Activated CD4-positive, alpha-beta memory T cell treated with anti-CD3 and anti-CD28 coated beads, Interleukin-2, amount 10 ng/mL, durations not matched to agents 7 days and 5 days (primary cell): Measurements from ENCODE around the gene RAD51B. TPM values are rescaled to one million over a fixed set of nuclear protein-coding genes. Genes with fewer than 3 reads are reported as not detected.

Experiments used
- CTCF ChIA-PET: fragments of 350-600 bp; sonication (Branson Sonifier 250); formaldehyde crosslinking; loops from one replicate; lab custom pipeline; 2021; ENCODE audit warnings: antibody characterized with exemption, inconsistent platforms; lab: Charles Lee
- POLR2A ChIA-PET: fragments of 350-600 bp; sonication (Branson Sonifier 250); formaldehyde crosslinking; loops from one replicate; lab custom pipeline; 2021; ENCODE audit warnings: antibody characterized with exemption; lab: Charles Lee
- DNase-seq: peaks from one replicate; pipeline ENCODE4 v3.0.0-alpha.2; 2020
- H3K27ac Mint-ChIP-seq: one replicate; pipeline ENCODE4 v1.8.0; 2021; ENCODE audit warnings: mild to moderate bottlenecking, mixed read lengths
- H3K27me3 Mint-ChIP-seq: one replicate; pipeline ENCODE4 v1.8.0; 2021; ENCODE audit warnings: mixed read lengths
- H3K36me3 Mint-ChIP-seq: one replicate; pipeline ENCODE4 v1.8.0; 2021; ENCODE audit warnings: low read depth, mixed read lengths
- H3K4me1 Mint-ChIP-seq: one replicate; pipeline ENCODE4 v1.8.0; 2021; ENCODE audit warnings: mixed read lengths
- H3K4me3 Mint-ChIP-seq: one replicate; pipeline ENCODE4 v1.8.0; 2021; ENCODE audit warnings: mild to moderate bottlenecking, mixed read lengths
- H3K9me3 Mint-ChIP-seq: one replicate; pipeline ENCODE4 v1.8.0; 2021; ENCODE audit warnings: mixed read lengths
- total RNA-seq, 2 experiments: library from RNA; stranded (reverse); gene quantifications; one replicate each; pipeline ENCODE4 v1.2.3, GENCODE V29; 2021

The RAD51B gene
- total RNA-seq, 2 experiments from 2014 or later, result 33.1 to 40.8 TPM

- Mint-ChIP-seq H3K36me3 (peaks cover 2% of the 10 kb centered on the region), H3K27ac (no peak overlapping the region), H3K9me3 (peaks cover 3% of the 10 kb centered on the region), H3K4me3 (no peak overlapping the region), H3K4me1 (no peaks in the 10 kb centered on the region), H3K27me3 (no peaks in the 10 kb centered on the region)
- POLR2A ChIA-PET, result no interaction called here
- no peak for DNase-seq
- CTCF ChIA-PET, result interaction anchor here (0.6 kb wide), 1 partner anchor 1007 kb away, joined by 3 read pairs; no protein-coding TSS in a partner anchor
These were observed 304.5 kb downstream of the RAD51B start for GRCh38 chr14:68124050-68124449.

- no peak for DNase-seq
- Mint-ChIP-seq H3K9me3 (peaks cover 3% of the 10 kb centered on the region), H3K4me1 (no peaks in the 10 kb centered on the region), H3K4me3 (no peak overlapping the region), H3K27me3 (no peaks in the 10 kb centered on the region), H3K27ac (no peak overlapping the region), H3K36me3 (peaks cover 2% of the 10 kb centered on the region)
- ChIA-PET CTCF (no interaction called here), POLR2A (interaction anchor here (0.7 kb wide), 1 partner anchor 18 kb away, joined by 3 read pairs; no protein-coding TSS in a partner anchor)
These were observed 305.6 kb downstream of the RAD51B start for GRCh38 chr14:68124979-68125731.

GRCh38 chr14:68127166-68127565 lies 307.6 kb downstream of the RAD51B start:
- CTCF ChIA-PET, result no interaction called here
- H3K4me1 Mint-ChIP-seq, result no peaks in the 10 kb centered on the region
- H3K9me3 Mint-ChIP-seq, result no peaks in the 10 kb centered on the region
- DNase-seq, result no peak
- POLR2A ChIA-PET, result no interaction called here
- H3K4me3 Mint-ChIP-seq, result no peak overlapping the region
- no peaks in the 10 kb centered on the region for H3K27me3 Mint-ChIP-seq
- peaks cover 2% of the 10 kb centered on the region for H3K36me3 Mint-ChIP-seq
- no peak overlapping the region for H3K27ac Mint-ChIP-seq

DNA sequence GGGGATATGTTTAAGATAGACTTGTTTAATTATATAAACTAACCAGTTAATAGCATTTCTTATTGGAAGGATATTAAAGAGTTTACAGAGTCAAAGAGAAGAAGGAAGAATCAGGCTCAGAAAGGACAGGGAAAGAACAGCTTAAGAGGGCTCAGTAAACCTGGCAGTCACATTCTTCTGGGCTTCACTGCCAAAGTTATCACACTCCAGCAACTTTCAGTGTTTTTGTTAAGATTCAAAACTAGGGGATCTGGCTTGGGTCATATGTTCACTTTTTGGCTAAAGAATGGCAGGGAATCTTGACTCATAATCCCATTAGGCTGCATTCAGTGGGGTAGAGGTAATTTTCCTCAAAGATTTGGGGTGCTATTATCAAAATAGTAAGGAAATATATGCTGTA lies 312.3 kb downstream of the RAD51B start:
- no peak for DNase-seq
- H3K4me1 Mint-ChIP-seq, result peaks cover 7% of the 10 kb centered on the region
- no peaks in the 10 kb centered on the region for H3K27me3 Mint-ChIP-seq
- no peaks in the 10 kb centered on the region for H3K9me3 Mint-ChIP-seq
- ChIA-PET CTCF (no interaction called here), POLR2A (no interaction called here)
- H3K27ac Mint-ChIP-seq, result no peak overlapping the region
- no peak overlapping the region for H3K4me3 Mint-ChIP-seq
- no peaks in the 10 kb centered on the region for H3K36me3 Mint-ChIP-seq

- H3K27ac Mint-ChIP-seq, result no peak overlapping the region
- peaks cover 7% of the 10 kb centered on the region for H3K4me1 Mint-ChIP-seq
- ChIA-PET POLR2A (no interaction called here), CTCF (no interaction called here)
- no peaks in the 10 kb centered on the region for H3K36me3 Mint-ChIP-seq
- H3K27me3 Mint-ChIP-seq, result no peaks in the 10 kb centered on the region
- no peak overlapping the region for H3K4me3 Mint-ChIP-seq
- H3K9me3 Mint-ChIP-seq, result no peaks in the 10 kb centered on the region
- no peak for DNase-seq
These were observed 313.1 kb downstream of the RAD51B start for GRCh38 chr14:68132563-68133121.

DNA sequence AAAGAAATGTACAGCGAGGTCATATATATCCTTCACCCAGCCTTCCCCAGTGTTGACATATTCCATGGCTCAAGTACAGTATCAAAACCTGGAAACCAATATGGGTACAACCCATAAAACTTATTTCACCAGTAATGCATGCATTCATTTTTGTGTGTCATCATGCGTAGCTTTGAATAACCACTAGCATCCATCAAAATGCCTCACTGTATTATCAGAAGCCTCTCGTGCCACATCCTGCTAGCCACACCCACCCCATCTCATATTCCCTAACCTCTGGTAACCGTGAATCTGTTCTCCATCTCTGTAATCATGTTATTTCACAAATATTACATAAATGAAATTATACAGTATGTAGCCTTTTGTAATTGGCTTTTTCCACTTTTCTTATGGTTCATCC lies 314.3 kb downstream of the RAD51B start:
- CTCF ChIA-PET, result no interaction called here

DNA sequence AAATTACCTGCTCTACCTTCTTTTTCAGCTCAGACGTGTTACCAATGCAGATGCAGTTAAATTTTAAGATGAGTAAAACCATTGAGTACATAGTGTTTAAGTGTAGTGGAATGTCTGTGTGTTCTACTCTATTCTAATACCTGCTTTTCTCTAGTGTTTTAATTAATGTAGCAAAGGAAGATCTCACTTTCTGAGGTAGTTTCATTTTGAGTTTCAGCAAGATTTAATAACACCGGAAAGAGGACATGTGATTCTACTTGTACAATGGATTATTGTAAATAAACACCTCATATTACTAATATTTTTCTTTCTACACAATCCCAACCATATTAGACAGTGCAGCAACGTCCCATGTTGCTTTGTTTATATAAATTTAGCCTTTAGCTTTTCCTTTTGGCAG lies 315.4 kb downstream of the RAD51B start:
- ChIA-PET CTCF (no interaction called here), POLR2A (no interaction called here)
- peaks cover 10% of the 10 kb centered on the region for H3K4me1 Mint-ChIP-seq
- no peak overlapping the region for H3K4me3 Mint-ChIP-seq
- no peaks in the 10 kb centered on the region for H3K27me3 Mint-ChIP-seq
- H3K36me3 Mint-ChIP-seq, result no peaks in the 10 kb centered on the region
- DNase-seq, result no peak
- no peak overlapping the region for H3K27ac Mint-ChIP-seq
- no peaks in the 10 kb centered on the region for H3K9me3 Mint-ChIP-seq

More for the DNA sequence above, 314.3 kb downstream of the RAD51B start:
- Mint-ChIP-seq H3K4me1 (peaks cover 10% of the 10 kb centered on the region), H3K27ac (no peak overlapping the region), H3K27me3 (no peaks in the 10 kb centered on the region), H3K9me3 (no peaks in the 10 kb centered on the region), H3K36me3 (no peaks in the 10 kb centered on the region), H3K4me3 (no peak overlapping the region)
- POLR2A ChIA-PET, result no interaction called here
- no peak for DNase-seq

DNA sequence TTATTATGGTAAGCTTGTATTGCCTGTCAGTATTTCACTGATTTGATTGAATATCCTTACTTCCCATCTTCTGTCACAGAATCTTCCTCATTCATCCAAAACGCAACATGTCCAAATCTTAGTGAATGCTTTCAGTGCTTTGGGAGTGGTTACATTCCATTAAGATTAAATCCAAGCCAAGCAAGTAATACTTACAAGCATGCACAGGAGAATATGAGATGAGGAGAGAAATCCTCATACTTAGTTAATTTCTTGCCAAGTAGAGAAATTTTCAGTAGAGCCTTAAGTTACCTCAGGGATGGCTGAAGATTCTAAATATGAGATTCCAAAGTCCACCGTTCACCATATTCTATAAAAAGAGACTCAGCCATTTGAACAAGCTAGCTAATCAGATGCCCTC lies 316.0 kb downstream of the RAD51B start:
- no peaks in the 10 kb centered on the region for H3K36me3 Mint-ChIP-seq
- no peak overlapping the region for H3K4me3 Mint-ChIP-seq
- CTCF ChIA-PET, result no interaction called here
- peaks cover 10% of the 10 kb centered on the region for H3K4me1 Mint-ChIP-seq
- POLR2A ChIA-PET, result no interaction called here
- no peak overlapping the region for H3K27ac Mint-ChIP-seq
- DNase-seq, result no peak
- H3K9me3 Mint-ChIP-seq, result no peaks in the 10 kb centered on the region
- no peaks in the 10 kb centered on the region for H3K27me3 Mint-ChIP-seq

DNA sequence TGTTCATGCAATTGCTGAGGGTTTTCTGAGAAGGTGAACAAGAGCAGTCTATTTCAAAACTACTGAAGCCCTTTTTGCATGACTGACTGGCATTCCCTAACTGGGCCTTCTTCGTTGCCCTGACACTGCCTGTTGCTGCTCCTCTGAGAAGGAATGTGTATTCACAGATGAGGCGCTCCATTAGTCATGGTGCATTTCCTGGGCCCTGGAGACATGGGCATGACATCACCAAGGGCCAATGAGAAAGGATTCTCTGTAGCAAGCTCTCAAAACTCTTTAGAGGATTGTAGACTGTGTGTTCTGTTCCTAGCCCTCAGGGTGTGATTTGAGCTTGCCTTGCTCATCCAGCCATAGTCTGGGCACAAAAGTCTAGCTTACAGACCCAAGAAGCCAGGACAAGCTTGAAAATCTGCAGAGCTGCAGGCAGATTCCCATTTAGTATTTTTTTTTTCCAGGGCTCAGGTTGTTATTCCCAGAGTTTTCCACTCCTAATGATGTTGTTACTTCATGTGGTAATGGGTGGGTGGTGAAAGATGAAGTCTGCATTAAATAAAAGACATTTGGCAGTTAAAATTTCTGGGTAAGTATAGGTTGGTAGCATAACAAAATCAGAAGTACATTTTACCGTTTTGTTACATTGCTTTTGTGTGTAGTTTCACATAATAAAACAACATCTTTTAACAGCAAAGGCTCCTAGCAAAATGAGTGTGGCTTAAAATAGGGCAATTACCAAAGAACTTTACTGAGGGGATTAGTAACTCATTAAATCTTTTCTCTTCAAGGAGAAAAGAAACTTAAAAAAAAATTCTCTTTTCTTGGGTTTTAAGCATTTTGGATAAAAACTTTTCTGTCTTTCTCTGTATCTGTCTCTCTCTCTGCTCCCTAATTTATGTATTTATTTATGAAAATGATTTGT lies 318.4 kb downstream of the RAD51B start:
- CTCF ChIA-PET, result no interaction called here
- Mint-ChIP-seq H3K4me3 (no peak overlapping the region), H3K27ac (no peak overlapping the region), H3K27me3 (no peaks in the 10 kb centered on the region), H3K4me1 (peaks cover 10% of the 10 kb centered on the region), H3K9me3 (no peaks in the 10 kb centered on the region), H3K36me3 (no peaks in the 10 kb centered on the region)
- DNase-seq, result no peak
- POLR2A ChIA-PET, result no interaction called here

- no peak overlapping the region for H3K27ac Mint-ChIP-seq
- CTCF ChIA-PET, result no interaction called here
- H3K9me3 Mint-ChIP-seq, result no peaks in the 10 kb centered on the region
- POLR2A ChIA-PET, result no interaction called here
- peaks cover 12% of the 10 kb centered on the region for H3K4me1 Mint-ChIP-seq
- no peaks in the 10 kb centered on the region for H3K36me3 Mint-ChIP-seq
- no peak overlapping the region for H3K4me3 Mint-ChIP-seq
- DNase-seq, result no peak
- no peaks in the 10 kb centered on the region for H3K27me3 Mint-ChIP-seq
These were observed 320.0 kb downstream of the RAD51B start for GRCh38 chr14:68139431-68140075.

DNA sequence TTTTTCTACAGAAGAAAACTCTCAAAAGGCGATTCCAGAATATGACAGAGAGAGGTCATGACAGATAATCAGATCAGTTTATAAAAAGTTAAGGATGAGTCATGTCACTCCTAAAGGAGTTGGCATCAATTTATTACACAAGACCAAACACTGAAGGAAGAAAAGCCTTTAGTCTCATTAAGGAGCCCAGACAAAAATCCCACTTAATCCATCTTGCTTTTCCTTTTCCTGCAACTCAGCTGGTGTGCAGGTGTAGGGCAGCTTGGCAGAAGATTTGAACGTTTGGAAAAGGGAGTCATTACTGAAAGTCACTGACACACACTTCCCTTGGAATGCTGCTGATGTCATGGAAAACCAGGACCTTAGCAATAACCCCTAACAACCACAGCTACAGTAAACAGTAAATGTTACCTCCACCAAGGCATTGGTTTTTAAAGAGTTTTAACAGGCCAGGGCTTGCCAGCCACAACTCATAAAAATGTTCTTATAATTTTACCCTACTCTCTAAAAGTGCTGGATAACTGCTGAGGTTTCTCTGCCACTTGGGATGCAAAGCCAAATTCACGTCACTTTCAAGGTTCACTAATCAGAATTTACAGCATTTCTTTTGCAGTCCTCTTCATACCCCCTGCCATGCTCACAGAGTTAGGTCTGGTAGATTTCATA lies 320.6 kb downstream of the RAD51B start:
- H3K4me3 Mint-ChIP-seq, result no peak overlapping the region
- H3K9me3 Mint-ChIP-seq, result no peaks in the 10 kb centered on the region
- no peak for DNase-seq
- ChIA-PET POLR2A (no interaction called here), CTCF (no interaction called here)
- H3K36me3 Mint-ChIP-seq, result no peaks in the 10 kb centered on the region
- no peaks in the 10 kb centered on the region for H3K27me3 Mint-ChIP-seq
- peaks cover 7% of the 10 kb centered on the region for H3K4me1 Mint-ChIP-seq
- no peak overlapping the region for H3K27ac Mint-ChIP-seq

DNA sequence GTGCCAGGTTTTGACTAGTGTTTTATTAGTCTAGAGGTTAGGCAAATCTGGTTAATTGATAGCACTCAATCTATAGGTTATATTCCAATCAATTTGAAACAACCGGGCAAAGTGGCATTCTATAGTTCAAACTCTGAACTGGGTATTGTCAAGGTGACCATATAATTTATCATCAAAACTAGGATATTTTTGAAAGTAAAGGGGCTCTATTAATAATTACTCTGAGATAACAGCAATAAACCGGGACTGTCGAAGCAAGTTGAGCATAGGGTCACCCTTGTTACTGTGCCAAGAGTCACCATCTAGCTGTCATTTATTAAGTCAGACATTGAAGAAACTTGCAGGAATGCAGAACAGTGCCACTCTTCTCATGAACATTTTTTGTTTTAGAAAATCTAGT lies 321.2 kb downstream of the RAD51B start:
- ChIA-PET CTCF (interaction anchor here (1.4 kb wide), 1 partner anchor 684 kb away, joined by 3 read pairs; no protein-coding TSS in a partner anchor), POLR2A (no interaction called here)
- Mint-ChIP-seq H3K4me3 (no peak overlapping the region), H3K36me3 (no peaks in the 10 kb centered on the region), H3K27me3 (no peaks in the 10 kb centered on the region), H3K27ac (no peak overlapping the region), H3K9me3 (no peaks in the 10 kb centered on the region), H3K4me1 (peaks cover 5% of the 10 kb centered on the region)
- no peak for DNase-seq
